ENCODE measurements around the gene CUX1. TPM values are rescaled to one million over a fixed set of nuclear protein-coding genes. Genes with fewer than 3 reads are reported as not detected.

CUX1 gene
- polyA plus RNA-seq, 3 donors from 2014 or later: 3.1 to 25.9 (median 12.5) TPM

DNA sequence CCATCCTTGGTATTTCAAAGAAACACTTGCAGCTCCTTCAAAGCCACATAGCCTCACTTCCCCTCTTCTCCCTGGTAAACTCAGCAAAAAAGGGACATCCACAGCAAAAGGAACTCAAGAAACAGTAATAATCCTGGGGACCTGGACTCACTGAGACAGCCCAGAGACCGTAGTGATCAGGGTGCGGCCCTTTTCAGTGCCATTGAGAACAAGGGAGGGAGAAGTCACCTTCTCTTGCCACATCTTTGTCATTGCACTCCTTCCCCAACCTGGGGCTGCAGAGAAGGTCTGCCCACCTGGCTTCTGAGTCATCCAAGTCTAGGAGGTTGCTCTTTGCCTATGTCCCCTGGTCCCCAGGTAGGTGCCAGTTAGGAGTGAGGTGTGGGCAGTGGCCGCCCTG lies 375.4 kb downstream of the CUX1 start:
- Mint-ChIP-seq H3K4me1 (no peaks in the 10 kb centered on the region), H3K27me3 (ENCODE audit: low read depth in 3 of 3) (peaks cover 0 to 1% (median 0%) of the 10 kb centered on the region in 3 donors), H3K27ac (no peak overlapping the region), H3K9me3 (peaks cover 0 to 1% (median 0%) of the 10 kb centered on the region in 6 donors), H3K36me3 (peaks cover 11 to 38% (median 23%) of the 10 kb centered on the region in 3 donors), H3K4me3 (no peak overlapping the region)
- no peak for DNase-seq

DNA sequence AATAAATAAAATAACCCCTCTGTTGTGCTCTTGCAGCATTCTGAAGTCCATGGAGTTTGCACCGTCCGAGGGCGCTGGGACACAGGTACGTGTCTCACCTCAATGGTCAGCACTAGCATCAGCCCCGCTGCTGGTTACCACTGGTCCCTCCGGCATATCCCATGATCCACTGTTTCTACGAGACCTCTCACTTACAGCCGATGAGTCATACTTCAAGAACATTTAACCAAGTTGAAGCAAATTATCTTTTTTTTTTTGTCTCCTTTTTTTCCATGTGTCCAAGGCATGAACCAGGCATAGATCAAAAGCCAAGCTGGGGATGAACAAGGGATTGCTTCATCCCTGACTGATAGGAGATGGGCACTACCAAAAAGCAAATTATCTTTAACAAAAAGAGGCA lies 376.4 kb downstream of the CUX1 start:
- Mint-ChIP-seq H3K4me3 (no peak overlapping the region), H3K4me1 (no peaks in the 10 kb centered on the region), H3K27me3 (ENCODE audit: low read depth in 3 of 3) (peaks cover 0 to 1% (median 0%) of the 10 kb centered on the region in 3 donors), H3K9me3 (peaks cover 0 to 1% (median 0%) of the 10 kb centered on the region in 6 donors), H3K27ac (peak overlapping the region in 1 of 6 donors; percentile 74), H3K36me3 (peaks cover 11 to 40% (median 23%) of the 10 kb centered on the region in 3 donors)
- no peak for DNase-seq

DNA sequence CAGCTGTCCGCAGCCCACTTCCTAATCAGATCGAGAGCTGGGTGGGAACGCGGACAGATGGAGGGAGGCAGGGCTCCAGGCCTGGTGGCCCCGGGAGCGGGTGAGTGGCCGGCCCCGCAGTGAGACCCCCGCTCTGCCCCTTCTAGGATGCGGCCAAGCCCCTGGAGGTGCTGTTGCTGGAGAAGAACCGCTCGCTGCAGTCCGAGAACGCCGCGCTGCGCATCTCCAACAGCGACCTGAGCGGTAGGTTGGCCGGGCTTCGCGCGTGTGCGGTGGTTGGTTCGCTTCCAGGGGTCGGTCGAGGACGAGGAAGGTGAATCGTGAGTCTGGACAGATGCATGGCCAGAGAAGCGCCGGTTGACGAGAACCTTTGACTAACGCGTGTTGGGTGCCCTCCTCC lies 377.9 kb downstream of the CUX1 start:
- H3K4me3 Mint-ChIP-seq: no peak overlapping the region
- no peak for DNase-seq
- peaks cover 0 to 1% (median 0%) of the 10 kb centered on the region in 6 donors for H3K9me3 Mint-ChIP-seq
- no peaks in the 10 kb centered on the region for H3K4me1 Mint-ChIP-seq
- peaks cover 0 to 1% (median 0%) of the 10 kb centered on the region in 3 donors for H3K27me3 Mint-ChIP-seq (ENCODE audit: low read depth in 3 of 3)
- H3K27ac Mint-ChIP-seq: no peak overlapping the region
- H3K36me3 Mint-ChIP-seq: peaks cover 11 to 47% (median 23%) of the 10 kb centered on the region in 3 donors

DNA sequence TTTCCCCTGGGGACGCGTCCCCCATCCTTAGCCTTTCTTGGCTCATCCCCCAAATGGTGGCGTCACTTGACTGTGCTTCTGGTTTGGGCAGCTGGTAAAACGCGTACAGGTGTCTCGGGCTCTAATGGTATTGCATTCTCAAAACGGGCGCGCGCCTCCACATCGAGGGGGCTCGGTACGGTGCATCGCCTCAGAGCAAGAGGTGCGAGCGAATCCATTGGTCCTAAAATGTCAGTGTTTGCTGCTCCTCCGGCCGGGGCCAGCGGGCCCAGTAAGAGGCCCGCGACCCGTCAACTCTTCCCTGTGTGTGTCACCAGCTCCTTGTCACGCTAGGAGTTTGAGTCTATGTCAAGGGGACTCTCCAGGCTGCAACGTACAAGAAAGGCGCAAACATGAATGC lies 378.6 kb downstream of the CUX1 start:
- H3K4me1 Mint-ChIP-seq: no peaks in the 10 kb centered on the region
- no peak overlapping the region for H3K27ac Mint-ChIP-seq
- peaks cover 11 to 43% (median 23%) of the 10 kb centered on the region in 3 donors for H3K36me3 Mint-ChIP-seq

DNA sequence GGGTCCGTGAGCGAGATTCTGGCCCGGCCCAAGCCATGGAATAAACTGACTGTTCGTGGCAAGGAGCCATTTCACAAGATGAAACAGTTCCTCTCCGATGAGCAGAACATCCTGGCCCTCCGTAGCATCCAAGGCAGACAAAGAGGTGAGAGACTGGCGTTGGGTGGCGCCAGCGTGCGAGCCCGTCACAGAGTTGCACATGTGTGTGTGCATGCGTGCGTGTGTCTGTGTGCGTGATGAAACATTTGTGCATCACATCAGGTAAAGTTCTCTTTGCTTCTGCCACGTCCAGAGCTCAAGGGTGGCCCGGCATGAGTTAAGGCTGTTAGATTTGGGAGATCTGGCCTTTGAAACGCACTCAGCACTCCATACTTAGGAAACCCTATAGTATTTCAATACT lies 379.7 kb downstream of the CUX1 start:
- Mint-ChIP-seq H3K4me3 (no peak overlapping the region), H3K27me3 (ENCODE audit: low read depth in 3 of 3) (peaks cover 0 to 1% (median 0%) of the 10 kb centered on the region in 3 donors), H3K9me3 (no peaks in the 10 kb centered on the region), H3K4me1 (no peaks in the 10 kb centered on the region), H3K36me3 (peaks cover 11 to 37% (median 20%) of the 10 kb centered on the region in 3 donors), H3K27ac (no peak overlapping the region)
- DNase-seq: no peak

More for the DNA sequence above, 378.6 kb downstream of the CUX1 start:
- Mint-ChIP-seq H3K4me3 (no peak overlapping the region), H3K27me3 (ENCODE audit: low read depth in 3 of 3) (peaks cover 0 to 1% (median 0%) of the 10 kb centered on the region in 3 donors), H3K9me3 (no peaks in the 10 kb centered on the region)
- DNase-seq: no peak

DNA sequence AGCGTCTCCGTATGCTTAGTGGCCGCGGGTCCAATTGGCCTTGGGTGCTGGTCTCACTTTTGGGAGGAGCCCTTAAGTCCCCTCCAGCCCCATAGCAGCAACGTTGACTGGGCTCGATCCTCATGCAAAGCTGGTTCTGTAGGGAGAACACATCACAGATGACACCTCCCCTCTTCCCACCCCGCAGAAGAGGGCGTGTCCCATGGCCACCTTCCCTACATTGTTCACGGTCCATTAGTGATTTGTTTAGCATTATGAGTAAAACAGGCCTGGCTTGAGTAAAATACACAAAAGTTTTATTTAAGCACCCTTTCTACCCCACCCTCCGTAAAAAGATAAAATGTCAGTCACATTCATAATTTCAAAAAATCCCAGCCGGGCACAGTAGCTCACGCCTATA lies 380.2 kb downstream of the CUX1 start:
- peaks cover 0 to 2% (median 0%) of the 10 kb centered on the region in 3 donors for H3K27me3 Mint-ChIP-seq (ENCODE audit: low read depth in 3 of 3)
- no peak overlapping the region for H3K4me3 Mint-ChIP-seq
- DNase-seq: no peak
- H3K9me3 Mint-ChIP-seq: no peaks in the 10 kb centered on the region
- H3K4me1 Mint-ChIP-seq: no peaks in the 10 kb centered on the region
- H3K27ac Mint-ChIP-seq: no peak overlapping the region
- peaks cover 11 to 39% (median 18%) of the 10 kb centered on the region in 3 donors for H3K36me3 Mint-ChIP-seq

DNA sequence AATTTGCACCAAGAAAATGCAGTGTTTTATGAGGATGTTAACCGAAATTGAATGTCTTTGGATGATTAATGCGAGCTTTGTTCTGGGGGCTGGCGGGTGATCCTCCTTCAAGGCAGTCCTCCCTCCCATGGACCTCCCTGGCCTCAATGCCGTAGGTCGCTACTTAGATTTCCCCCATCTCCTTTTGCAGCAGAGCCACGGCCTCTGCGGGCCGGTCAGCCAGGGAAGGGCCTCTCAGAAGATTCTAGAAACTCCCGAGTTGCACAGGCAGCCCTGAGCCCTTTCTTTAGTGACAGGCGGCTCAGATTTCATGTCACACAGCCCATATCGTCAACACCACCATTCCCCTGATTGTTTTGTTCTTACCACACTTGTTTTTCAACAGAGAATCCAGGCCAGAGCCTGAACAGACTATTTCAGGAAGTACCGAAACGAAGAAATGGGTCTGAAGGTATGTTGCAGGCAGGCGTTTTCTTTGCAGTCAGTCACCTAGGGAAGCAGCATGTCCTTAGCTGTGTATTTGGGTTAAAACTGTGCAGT lies 381.1 kb downstream of the CUX1 start:
- Mint-ChIP-seq H3K4me1 (no peaks in the 10 kb centered on the region), H3K27me3 (ENCODE audit: low read depth in 3 of 3) (peaks cover 0 to 2% (median 0%) of the 10 kb centered on the region in 3 donors), H3K9me3 (no peaks in the 10 kb centered on the region), H3K27ac (no peak overlapping the region), H3K36me3 (peaks cover 11 to 37% (median 15%) of the 10 kb centered on the region in 3 donors), H3K4me3 (no peak overlapping the region)
- DNase-seq: no peak

DNA sequence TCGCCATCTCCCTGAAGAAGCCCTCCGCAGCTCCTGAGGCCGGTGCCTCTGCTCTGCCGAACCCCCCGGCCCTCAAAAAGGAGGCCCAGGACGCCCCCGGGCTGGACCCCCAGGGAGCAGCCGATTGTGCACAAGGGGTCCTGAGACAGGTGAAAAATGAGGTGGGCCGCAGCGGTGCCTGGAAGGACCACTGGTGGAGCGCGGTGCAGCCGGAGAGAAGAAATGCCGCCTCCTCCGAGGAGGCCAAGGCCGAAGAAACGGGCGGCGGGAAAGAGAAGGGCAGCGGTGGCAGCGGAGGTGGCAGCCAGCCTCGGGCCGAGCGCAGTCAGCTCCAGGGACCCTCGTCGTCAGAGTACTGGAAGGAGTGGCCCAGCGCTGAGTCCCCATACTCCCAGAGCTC lies 384.1 kb downstream of the CUX1 start:
- H3K9me3 Mint-ChIP-seq: no peaks in the 10 kb centered on the region
- no peaks in the 10 kb centered on the region for H3K4me1 Mint-ChIP-seq
- no peak overlapping the region for H3K4me3 Mint-ChIP-seq
- H3K27ac Mint-ChIP-seq: peak overlapping the region in 1 of 6 donors; percentile 40
- peaks cover 0 to 3% (median 0%) of the 10 kb centered on the region in 3 donors for H3K27me3 Mint-ChIP-seq (ENCODE audit: low read depth in 3 of 3)
- DNase-seq: no peak
- H3K36me3 Mint-ChIP-seq: peaks cover 4 to 35% (median 12%) of the 10 kb centered on the region in 3 donors

DNA sequence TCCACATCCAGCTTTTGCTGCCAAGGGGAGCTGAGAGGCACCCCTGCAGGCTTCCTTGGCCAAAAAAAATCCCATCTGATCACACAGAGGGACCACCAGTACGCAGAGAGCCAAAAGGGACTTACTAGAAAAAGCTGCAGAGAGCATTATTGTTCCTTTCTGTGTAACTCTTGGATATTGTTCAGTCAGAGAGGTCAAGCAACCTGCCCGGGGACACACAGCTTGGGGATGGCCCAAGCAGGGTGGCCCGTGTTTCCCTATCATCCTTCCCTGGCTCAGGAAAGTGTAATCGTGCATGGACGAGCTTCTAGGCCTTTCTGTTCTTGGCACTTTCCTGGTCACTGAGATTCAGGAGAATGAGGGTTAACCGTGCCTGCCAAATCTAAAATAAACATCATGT lies 385.1 kb downstream of the CUX1 start:
- Mint-ChIP-seq H3K36me3 (peaks cover 3 to 36% (median 9%) of the 10 kb centered on the region in 3 donors), H3K27me3 (ENCODE audit: low read depth in 3 of 3) (peaks cover 0 to 3% (median 0%) of the 10 kb centered on the region in 3 donors), H3K27ac (no peak overlapping the region), H3K9me3 (no peaks in the 10 kb centered on the region), H3K4me3 (no peak overlapping the region), H3K4me1 (no peaks in the 10 kb centered on the region)
- no peak for DNase-seq

DNA sequence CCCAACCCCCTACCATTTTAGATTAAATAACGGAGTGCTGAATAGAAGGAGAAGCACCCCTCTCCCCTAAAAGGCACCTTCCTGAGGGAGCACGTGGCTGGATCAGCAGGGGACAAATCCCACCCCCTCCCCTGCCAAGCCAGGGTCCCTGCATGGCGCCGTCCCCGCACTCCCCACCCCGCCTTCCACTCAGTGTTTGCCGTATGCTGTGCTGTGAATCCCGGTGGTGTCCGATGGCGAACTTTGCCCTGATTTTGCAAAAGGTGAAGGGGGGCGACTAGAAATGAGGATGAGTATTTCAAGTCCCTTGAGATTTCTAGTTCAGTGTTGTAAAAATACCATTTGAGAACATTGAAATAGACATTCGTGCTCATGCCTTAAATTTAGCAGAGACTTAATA lies 385.8 kb downstream of the CUX1 start:
- Mint-ChIP-seq H3K27me3 (ENCODE audit: low read depth in 3 of 3) (peaks cover 0 to 3% (median 0%) of the 10 kb centered on the region in 3 donors), H3K4me3 (no peak overlapping the region), H3K36me3 (peaks cover 3 to 36% (median 9%) of the 10 kb centered on the region in 3 donors), H3K9me3 (no peaks in the 10 kb centered on the region), H3K4me1 (no peaks in the 10 kb centered on the region), H3K27ac (no peak overlapping the region)
- no peak for DNase-seq

DNA sequence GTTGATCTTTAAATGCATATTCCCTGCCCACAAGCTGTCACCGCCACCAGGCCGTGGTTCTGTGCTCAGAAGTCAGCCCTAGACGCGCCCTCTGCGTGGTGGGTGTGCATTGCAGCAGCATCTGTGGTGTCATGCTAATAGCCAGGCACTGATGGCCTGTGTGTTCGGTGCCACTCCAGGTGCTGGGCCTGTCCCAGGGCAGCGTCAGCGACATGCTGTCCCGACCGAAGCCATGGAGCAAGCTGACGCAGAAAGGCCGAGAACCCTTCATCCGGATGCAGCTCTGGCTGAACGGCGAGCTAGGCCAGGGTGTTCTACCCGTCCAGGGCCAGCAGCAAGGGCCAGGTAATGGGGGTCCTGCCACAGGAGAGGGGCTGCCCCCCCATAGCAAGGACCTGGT lies 386.8 kb downstream of the CUX1 start:
- H3K4me3 Mint-ChIP-seq: no peak overlapping the region

DNA sequence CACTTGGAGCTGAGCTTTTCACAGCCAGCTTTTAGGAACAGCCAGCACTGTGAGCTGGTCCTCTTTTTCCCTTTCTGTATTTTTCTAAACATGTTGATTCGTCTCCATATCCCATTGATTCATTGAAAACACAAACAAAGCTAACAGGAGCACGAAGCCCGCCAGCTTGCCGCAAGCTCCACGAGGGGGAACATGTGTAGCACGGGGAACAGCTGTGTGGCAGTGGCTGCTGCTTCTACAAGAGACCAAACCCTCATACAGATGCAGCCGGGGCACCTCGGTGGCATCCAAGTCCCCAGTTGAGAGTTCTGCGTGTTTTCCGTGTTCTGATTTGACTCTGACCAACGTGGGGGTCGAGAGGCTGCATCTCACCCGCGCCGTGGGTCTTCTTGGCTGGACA lies 388.5 kb downstream of the CUX1 start:
- no peak for DNase-seq
- peak overlapping the region in 1 of 6 donors; percentile 54 for H3K27ac Mint-ChIP-seq

More for the DNA sequence above, 386.8 kb downstream of the CUX1 start:
- Mint-ChIP-seq H3K27me3 (ENCODE audit: low read depth in 3 of 3) (peaks cover 0 to 3% (median 0%) of the 10 kb centered on the region in 3 donors), H3K9me3 (no peaks in the 10 kb centered on the region), H3K36me3 (peaks cover 3 to 31% (median 9%) of the 10 kb centered on the region in 3 donors), H3K4me1 (no peaks in the 10 kb centered on the region), H3K27ac (no peak overlapping the region)
- no peak for DNase-seq

DNA sequence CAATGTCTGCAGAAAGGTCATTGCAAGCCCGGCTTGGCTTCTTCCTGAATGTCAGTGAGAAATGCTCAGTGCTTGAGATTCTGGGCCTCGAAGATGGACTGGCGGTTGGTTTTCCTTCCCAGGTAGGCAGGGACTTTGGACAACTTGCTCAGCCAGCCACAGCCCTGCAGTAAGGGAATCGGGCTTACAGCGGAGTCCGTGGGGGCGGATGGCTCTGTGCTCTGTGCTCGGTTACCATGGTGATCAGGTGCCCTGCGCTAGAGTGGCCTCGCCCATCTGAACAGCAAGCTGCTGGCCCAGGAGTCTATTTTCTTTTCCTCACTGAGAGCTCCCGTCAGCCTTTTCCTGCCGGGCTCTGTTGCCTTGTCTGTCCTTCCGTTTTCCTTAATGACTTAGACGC lies 391.4 kb downstream of the CUX1 start:
- Mint-ChIP-seq H3K9me3 (no peaks in the 10 kb centered on the region), H3K4me3 (no peak overlapping the region), H3K4me1 (no peaks in the 10 kb centered on the region), H3K27me3 (ENCODE audit: low read depth in 3 of 3) (peaks cover 0 to 1% (median 1%) of the 10 kb centered on the region in 3 donors), H3K27ac (no peak overlapping the region), H3K36me3 (peaks cover 3 to 20% (median 15%) of the 10 kb centered on the region in 3 donors)
- DNase-seq: no peak

More for the DNA sequence above, 388.5 kb downstream of the CUX1 start:
- no peak overlapping the region for H3K4me3 Mint-ChIP-seq
- H3K9me3 Mint-ChIP-seq: no peaks in the 10 kb centered on the region
- H3K27me3 Mint-ChIP-seq (ENCODE audit: low read depth in 3 of 3): peaks cover 0 to 3% (median 1%) of the 10 kb centered on the region in 3 donors
- no peaks in the 10 kb centered on the region for H3K4me1 Mint-ChIP-seq
- peaks cover 3 to 22% (median 9%) of the 10 kb centered on the region in 3 donors for H3K36me3 Mint-ChIP-seq

DNA sequence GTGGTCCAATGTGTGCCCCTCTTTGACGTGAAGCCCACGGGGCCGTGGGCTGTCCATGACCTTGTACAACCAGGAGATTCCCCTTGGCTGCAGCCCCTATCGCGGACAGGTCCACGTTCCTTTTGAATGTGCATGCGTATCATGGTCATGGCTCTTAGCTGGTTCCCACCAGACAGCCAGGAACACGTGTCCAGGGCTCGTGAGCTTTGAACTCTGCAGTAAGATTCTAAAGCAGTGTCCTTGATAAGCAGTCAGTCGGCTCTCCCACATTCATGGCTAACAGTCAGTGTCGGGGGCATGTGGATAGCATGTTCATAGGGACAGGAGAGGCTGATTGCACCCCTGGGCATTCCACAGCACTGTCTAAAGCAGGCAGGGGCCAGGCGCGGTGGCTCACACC lies 393.4 kb downstream of the CUX1 start:
- no peak overlapping the region for H3K27ac Mint-ChIP-seq
- peaks cover 0 to 1% (median 0%) of the 10 kb centered on the region in 3 donors for H3K27me3 Mint-ChIP-seq (ENCODE audit: low read depth in 3 of 3)
- H3K4me3 Mint-ChIP-seq: no peak overlapping the region
- peaks cover 3 to 15% (median 14%) of the 10 kb centered on the region in 3 donors for H3K36me3 Mint-ChIP-seq
- no peak for DNase-seq
- H3K4me1 Mint-ChIP-seq: no peaks in the 10 kb centered on the region
- no peaks in the 10 kb centered on the region for H3K9me3 Mint-ChIP-seq

All from immature natural killer cell (primary cell).